Measurements from ENCODE around the gene IRGQ. TPM values are rescaled to one million over a fixed set of nuclear protein-coding genes. Genes with fewer than 3 reads are reported as not detected.

The IRGQ gene
- total and polyA plus RNA-seq, 2 experiments from 2014 or later: 8.4 to 49.6 TPM

GRCh38 chr19:43619262-43620060 is 23.5 kb upstream of the IRGQ start, which contains the start of gene ZNF428:
Gene ZNF428, minus strand, starts transcription at chr19:43619629. Its CDS starts 5,325 bp downstream, at chr19:43614304.
- H3K4me3 ChIP-seq: peak within 1 kb of the TSS; percentile 68
- ATAC-seq (peak; percentile 84), DNase-seq (ENCODE audit: low spot score) (peak; percentile 97)
- H3K4me1 ChIP-seq (ENCODE audit: insufficient read depth): peaks cover 9% of the 10 kb centered on the region
- H3K4me2 ChIP-seq: peak within 1 kb of the TSS; percentile 84
- peak within 1 kb of the TSS; percentile 96 for H3K27ac ChIP-seq (ENCODE audit: low read depth)
- no peaks in the 10 kb centered on the region for H3K36me3 ChIP-seq (ENCODE audit: insufficient read depth)
- Mint-ChIP-seq H3K4me1 (peaks cover 29% of the 10 kb centered on the region), H3K27ac (peak within 1 kb of the TSS; percentile 99), H3K4me3 (peak within 1 kb of the TSS; percentile 88), H3K9me3 (peaks cover 3% of the 10 kb centered on the region; the same call in 2 of the 3 replicates), H3K27me3 (ENCODE audit: insufficient read depth, low read depth, poor library complexity) (peaks cover 19% of the 10 kb centered on the region), H3K36me3 (ENCODE audit: low read depth) (peaks cover 9% of the 10 kb centered on the region)
- peaks cover 7% of the 10 kb centered on the region for H3F3A ChIP-seq (replicated peaks; ENCODE audit: low read depth)
- no peaks in the 10 kb centered on the region for H3K9me2 ChIP-seq (ENCODE audit: insufficient read depth)
- peak within 1 kb of the TSS; percentile 88 for H2AFZ ChIP-seq
- H4K20me1 ChIP-seq (replicated peaks; ENCODE audit: insufficient read depth): no peaks in the 10 kb centered on the region; the same call in none of the 2 replicates
- H3K27me3 ChIP-seq (ENCODE audit: insufficient read depth): no peaks in the 10 kb centered on the region
- no peak for TF ChIP-seq JUNB (IDR thresholded peaks at IDR 0.05; ENCODE audit: unreplicated experiment)
- no peak for TF ChIP-seq ZNF114 (CRISPR knock-in tag; IDR thresholded peaks at IDR 0.05)
- TF ChIP-seq, protein P1, sequence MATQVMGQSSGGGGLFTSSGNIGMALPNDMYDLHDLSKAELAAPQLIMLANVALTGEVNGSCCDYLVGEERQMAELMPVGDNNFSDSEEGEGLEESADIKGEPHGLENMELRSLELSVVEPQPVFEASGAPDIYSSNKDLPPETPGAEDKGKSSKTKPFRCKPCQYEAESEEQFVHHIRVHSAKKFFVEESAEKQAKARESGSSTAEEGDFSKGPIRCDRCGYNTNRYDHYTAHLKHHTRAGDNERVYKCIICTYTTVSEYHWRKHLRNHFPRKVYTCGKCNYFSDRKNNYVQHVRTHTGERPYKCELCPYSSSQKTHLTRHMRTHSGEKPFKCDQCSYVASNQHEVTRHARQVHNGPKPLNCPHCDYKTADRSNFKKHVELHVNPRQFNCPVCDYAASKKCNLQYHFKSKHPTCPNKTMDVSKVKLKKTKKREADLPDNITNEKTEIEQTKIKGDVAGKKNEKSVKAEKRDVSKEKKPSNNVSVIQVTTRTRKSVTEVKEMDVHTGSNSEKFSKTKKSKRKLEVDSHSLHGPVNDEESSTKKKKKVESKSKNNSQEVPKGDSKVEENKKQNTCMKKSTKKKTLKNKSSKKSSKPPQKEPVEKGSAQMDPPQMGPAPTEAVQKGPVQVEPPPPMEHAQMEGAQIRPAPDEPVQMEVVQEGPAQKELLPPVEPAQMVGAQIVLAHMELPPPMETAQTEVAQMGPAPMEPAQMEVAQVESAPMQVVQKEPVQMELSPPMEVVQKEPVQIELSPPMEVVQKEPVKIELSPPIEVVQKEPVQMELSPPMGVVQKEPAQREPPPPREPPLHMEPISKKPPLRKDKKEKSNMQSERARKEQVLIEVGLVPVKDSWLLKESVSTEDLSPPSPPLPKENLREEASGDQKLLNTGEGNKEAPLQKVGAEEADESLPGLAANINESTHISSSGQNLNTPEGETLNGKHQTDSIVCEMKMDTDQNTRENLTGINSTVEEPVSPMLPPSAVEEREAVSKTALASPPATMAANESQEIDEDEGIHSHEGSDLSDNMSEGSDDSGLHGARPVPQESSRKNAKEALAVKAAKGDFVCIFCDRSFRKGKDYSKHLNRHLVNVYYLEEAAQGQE (IDR thresholded peaks at IDR 0.05; ENCODE audit: unreplicated experiment): no peak
- 0 out of 2 replicates have a peak, but pooled peaks have one; percentile 1 for TF ChIP-seq CREB1 (CRISPR knock-in tag; IDR thresholded peaks at IDR 0.05; ENCODE audit: low read depth)
- TF ChIP-seq EZH2phosphoT487 (IDR thresholded peaks at IDR 0.05; ENCODE audit: unreplicated experiment): no peak
- TF ChIP-seq ZNF331 (CRISPR knock-in tag; IDR thresholded peaks at IDR 0.05; ENCODE audit: low read depth): no peak
- TF ChIP-seq, protein P2, sequence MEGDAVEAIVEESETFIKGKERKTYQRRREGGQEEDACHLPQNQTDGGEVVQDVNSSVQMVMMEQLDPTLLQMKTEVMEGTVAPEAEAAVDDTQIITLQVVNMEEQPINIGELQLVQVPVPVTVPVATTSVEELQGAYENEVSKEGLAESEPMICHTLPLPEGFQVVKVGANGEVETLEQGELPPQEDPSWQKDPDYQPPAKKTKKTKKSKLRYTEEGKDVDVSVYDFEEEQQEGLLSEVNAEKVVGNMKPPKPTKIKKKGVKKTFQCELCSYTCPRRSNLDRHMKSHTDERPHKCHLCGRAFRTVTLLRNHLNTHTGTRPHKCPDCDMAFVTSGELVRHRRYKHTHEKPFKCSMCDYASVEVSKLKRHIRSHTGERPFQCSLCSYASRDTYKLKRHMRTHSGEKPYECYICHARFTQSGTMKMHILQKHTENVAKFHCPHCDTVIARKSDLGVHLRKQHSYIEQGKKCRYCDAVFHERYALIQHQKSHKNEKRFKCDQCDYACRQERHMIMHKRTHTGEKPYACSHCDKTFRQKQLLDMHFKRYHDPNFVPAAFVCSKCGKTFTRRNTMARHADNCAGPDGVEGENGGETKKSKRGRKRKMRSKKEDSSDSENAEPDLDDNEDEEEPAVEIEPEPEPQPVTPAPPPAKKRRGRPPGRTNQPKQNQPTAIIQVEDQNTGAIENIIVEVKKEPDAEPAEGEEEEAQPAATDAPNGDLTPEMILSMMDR (conservative IDR thresholded peaks at IDR 0.05; ENCODE audit: low read depth in 2 of 2): no peak
- TF ChIP-seq ETS1 (IDR thresholded peaks at IDR 0.05): no peak
- no peak for TF ChIP-seq ZNF462 (CRISPR knock-in tag; IDR thresholded peaks at IDR 0.05)
- no peak for TF ChIP-seq STAT1 (IDR thresholded peaks at IDR 0.05; ENCODE audit: unreplicated experiment)
- peak; percentile 60 for TF ChIP-seq POLR2AphosphoS5 (IDR thresholded peaks at IDR 0.05; ENCODE audit: low read depth)
- no peak for TF ChIP-seq EZH2 (IDR thresholded peaks at IDR 0.05; ENCODE audit: low read depth, unreplicated experiment)
- TF ChIP-seq NANOG (IDR thresholded peaks at IDR 0.05; ENCODE audit: borderline replicate concordance): no peak
- H3K79me2 ChIP-seq (replicated peaks; ENCODE audit: insufficient read depth): peaks cover 24% of the 10 kb centered on the region; the same call in 1 of the 2 replicates
